Activated naive CD4-positive, alpha-beta T cell treated with anti-CD3 and anti-CD28 coated beads, Interleukin-2, amount 10 ng/mL, durations not matched to agents 7 days and 5 days (primary cell): Measurements from ENCODE around the gene NUPR1.
"Not testable (repeated sequence)": the region's sequence is repeated elsewhere in the genome, so short reads cannot be mapped to it uniquely, and the experiment has no call there.

Experiments
- CTCF ChIA-PET: fragments of 350-600 bp; sonication (Branson Sonifier 250); formaldehyde crosslinking; loops from one replicate; lab custom pipeline; 2021; ENCODE audit warnings: antibody characterized with exemption; lab: Charles Lee
- DNase-seq: peaks from one replicate; pipeline ENCODE4 v3.0.0-alpha.2; 2020
- H3K27ac Mint-ChIP-seq: one replicate; pipeline ENCODE4 v1.8.0; 2021; ENCODE audit warnings: mild to moderate bottlenecking, moderate library complexity, mixed read lengths
- H3K27me3 Mint-ChIP-seq: one replicate; pipeline ENCODE4 v1.8.0; 2021; ENCODE audit warnings: mild to moderate bottlenecking, mixed read lengths
- H3K36me3 Mint-ChIP-seq: one replicate; pipeline ENCODE4 v1.8.0; 2021; ENCODE audit warnings: mixed read lengths
- H3K4me1 Mint-ChIP-seq: one replicate; pipeline ENCODE4 v1.8.0; 2021; ENCODE audit warnings: mixed read lengths
- H3K4me3 Mint-ChIP-seq: one replicate; pipeline ENCODE4 v1.8.0; 2021; ENCODE audit warnings: mild to moderate bottlenecking, moderate library complexity, mixed read lengths
- H3K9me3 Mint-ChIP-seq: one replicate; pipeline ENCODE4 v1.8.0; 2021; ENCODE audit warnings: mixed read lengths

NUPR1 gene

GRCh38 chr16:28544998-28545397 lies 6.2 kb upstream of the NUPR1 start:
- Mint-ChIP-seq H3K27ac (no peak overlapping the region), H3K4me3 (no peak overlapping the region), H3K9me3 (no peaks in the 10 kb centered on the region), H3K27me3 (peaks cover 22% of the 10 kb centered on the region), H3K4me1 (peaks cover 7% of the 10 kb centered on the region), H3K36me3 (no peaks in the 10 kb centered on the region)
- no peak for DNase-seq
- CTCF ChIA-PET, result no interaction called here

- CTCF ChIA-PET, result no interaction called here
- Mint-ChIP-seq H3K4me3 (no peak overlapping the region), H3K27ac (no peak overlapping the region), H3K9me3 (no peaks in the 10 kb centered on the region), H3K36me3 (no peaks in the 10 kb centered on the region), H3K27me3 (peaks cover 21% of the 10 kb centered on the region), H3K4me1 (peaks cover 3% of the 10 kb centered on the region)
- DNase-seq, result no peak
These were observed 4.3 kb upstream of the NUPR1 start for GRCh38 chr16:28543072-28543471.

- H3K36me3 Mint-ChIP-seq, result no peaks in the 10 kb centered on the region
- H3K9me3 Mint-ChIP-seq, result no peaks in the 10 kb centered on the region
- peaks cover 3% of the 10 kb centered on the region for H3K4me1 Mint-ChIP-seq
- no peak overlapping the region for H3K4me3 Mint-ChIP-seq
- peaks cover 20% of the 10 kb centered on the region for H3K27me3 Mint-ChIP-seq
- CTCF ChIA-PET, result no interaction called here
- no peak overlapping the region for H3K27ac Mint-ChIP-seq
- DNase-seq, result no peak
These were observed 3.9 kb upstream of the NUPR1 start for GRCh38 chr16:28542646-28543045.

GRCh38 chr16:28540346-28540745 lies 1.6 kb upstream of the NUPR1 start:
- no peak for DNase-seq
- Mint-ChIP-seq H3K4me3 (no peak overlapping the region), H3K36me3 (no peaks in the 10 kb centered on the region), H3K27ac (no peak overlapping the region), H3K9me3 (no peaks in the 10 kb centered on the region), H3K27me3 (peaks cover 22% of the 10 kb centered on the region), H3K4me1 (peaks cover 7% of the 10 kb centered on the region)
- CTCF ChIA-PET, result no interaction called here

GRCh38 chr16:28537964-28538732 lies 626 bp downstream of the NUPR1 start:
- Mint-ChIP-seq H3K27ac (no peak overlapping the region), H3K4me1 (peaks cover 22% of the 10 kb centered on the region), H3K9me3 (no peaks in the 10 kb centered on the region), H3K36me3 (peaks cover 5% of the 10 kb centered on the region), H3K27me3 (peaks cover 13% of the 10 kb centered on the region), H3K4me3 (no peak overlapping the region)
- no peak for DNase-seq
- CTCF ChIA-PET, result no interaction called here

GRCh38 chr16:28537076-28537475 lies 1.7 kb downstream of the NUPR1 start:
- H3K4me3 Mint-ChIP-seq, result no peak overlapping the region

GRCh38 chr16:28534542-28535373 lies 4.0 kb downstream of the NUPR1 start:
- H3K4me3 Mint-ChIP-seq, result no peak overlapping the region
- DNase-seq, result no peak
- H3K27me3 Mint-ChIP-seq, result peaks cover 15% of the 10 kb centered on the region
- peaks cover 5% of the 10 kb centered on the region for H3K36me3 Mint-ChIP-seq
- H3K9me3 Mint-ChIP-seq, result no peaks in the 10 kb centered on the region
- CTCF ChIA-PET, result interaction anchor here (1.5 kb wide), 1 partner anchor 9 kb away, joined by 5 read pairs; no protein-coding TSS in a partner anchor
- H3K27ac Mint-ChIP-seq, result peak overlapping the region; percentile 9
- peaks cover 22% of the 10 kb centered on the region for H3K4me1 Mint-ChIP-seq

More at GRCh38 chr16:28537076-28537475, 1.7 kb downstream of the NUPR1 start:
- Mint-ChIP-seq H3K4me1 (peaks cover 22% of the 10 kb centered on the region), H3K9me3 (no peaks in the 10 kb centered on the region), H3K27me3 (peaks cover 15% of the 10 kb centered on the region), H3K36me3 (peaks cover 5% of the 10 kb centered on the region), H3K27ac (no peak overlapping the region)
- DNase-seq, result no peak
- CTCF ChIA-PET, result no interaction called here

- H3K27me3 Mint-ChIP-seq, result peaks cover 21% of the 10 kb centered on the region
- CTCF ChIA-PET, result no interaction called here
- H3K4me1 Mint-ChIP-seq, result peaks cover 22% of the 10 kb centered on the region
- no peaks in the 10 kb centered on the region for H3K9me3 Mint-ChIP-seq
- peaks cover 5% of the 10 kb centered on the region for H3K36me3 Mint-ChIP-seq
- no peak overlapping the region for H3K4me3 Mint-ChIP-seq
- no peak for DNase-seq
- no peak overlapping the region for H3K27ac Mint-ChIP-seq
These were observed 5.7 kb downstream of the NUPR1 start for GRCh38 chr16:28532940-28533647.

- Mint-ChIP-seq H3K4me3 (no peak overlapping the region), H3K4me1 (peaks cover 22% of the 10 kb centered on the region), H3K27ac (no peak overlapping the region), H3K36me3 (peaks cover 5% of the 10 kb centered on the region), H3K27me3 (peaks cover 13% of the 10 kb centered on the region), H3K9me3 (no peaks in the 10 kb centered on the region)
- no peak for DNase-seq
- CTCF ChIA-PET, result no interaction called here
These were observed 6.7 kb downstream of the NUPR1 start for GRCh38 chr16:28531777-28532744.

GRCh38 chr16:28529124-28529523 lies 9.7 kb downstream of the NUPR1 start:
- no peak overlapping the region for H3K27ac Mint-ChIP-seq

GRCh38 chr16:28528463-28528867 lies 10.3 kb downstream of the NUPR1 start:
- Mint-ChIP-seq H3K27me3 (peaks cover 17% of the 10 kb centered on the region), H3K9me3 (no peaks in the 10 kb centered on the region), H3K4me3 (no peak overlapping the region), H3K27ac (no peak overlapping the region), H3K36me3 (no peaks in the 10 kb centered on the region), H3K4me1 (peaks cover 8% of the 10 kb centered on the region)
- CTCF ChIA-PET, result no interaction called here
- DNase-seq, result no peak

More at GRCh38 chr16:28529124-28529523, 9.7 kb downstream of the NUPR1 start:
- Mint-ChIP-seq H3K36me3 (no peaks in the 10 kb centered on the region), H3K4me3 (no peak overlapping the region), H3K27me3 (peaks cover 17% of the 10 kb centered on the region), H3K4me1 (peaks cover 11% of the 10 kb centered on the region), H3K9me3 (no peaks in the 10 kb centered on the region)
- CTCF ChIA-PET, result no interaction called here
- DNase-seq, result no peak

- CTCF ChIA-PET, result no interaction called here
- H3K27me3 Mint-ChIP-seq, result peaks cover 17% of the 10 kb centered on the region
These were observed 10.8 kb downstream of the NUPR1 start for GRCh38 chr16:28527985-28528384.

GRCh38 chr16:28527100-28527785 lies 11.5 kb downstream of the NUPR1 start:
- CTCF ChIA-PET, H3K4me1 Mint-ChIP-seq, H3K9me3 Mint-ChIP-seq, DNase-seq, H3K27ac Mint-ChIP-seq, H3K4me3 Mint-ChIP-seq, H3K36me3 Mint-ChIP-seq: not testable (repeated sequence)
- peaks cover 16% of the 10 kb centered on the region for H3K27me3 Mint-ChIP-seq

More at GRCh38 chr16:28527985-28528384, 10.8 kb downstream of the NUPR1 start:
- Mint-ChIP-seq H3K36me3 (no peaks in the 10 kb centered on the region), H3K27ac (no peak overlapping the region), H3K4me1 (peaks cover 5% of the 10 kb centered on the region), H3K9me3 (no peaks in the 10 kb centered on the region), H3K4me3 (no peak overlapping the region)
- no peak for DNase-seq
